Astrocyte (in vitro differentiated cells and primary cell): Measurements from ENCODE around the gene GRB10. TPM values are rescaled to one million over a fixed set of nuclear protein-coding genes. Genes with fewer than 3 reads are reported as not detected.

ENCODE experiments used
- DNase-seq: peaks from one replicate; pipeline ENCODE4 v3.0.0-alpha.2; 2010; ENCODE audit warnings: low read depth
- FAIRE-seq: peaks from 2 replicates; lab custom pipeline; 2011; peaks lifted over from hg19 to GRCh38; lab: Jason Lieb, UNC
- H2AFZ ChIP-seq: 2 replicates; pipeline ENCODE4 v1.6.0; 2012; ENCODE audit warnings: low read depth, low read length, inconsistent platforms
- H3K27ac ChIP-seq: 2 replicates; pipeline ENCODE4 v1.5.1; 2011; ENCODE audit warnings: low read depth, low read length, inconsistent platforms
- H3K27me3 ChIP-seq: 2 replicates; pipeline ENCODE4 v1.6.0; 2011; ENCODE audit warnings: low read length, inconsistent platforms; ENCODE audit not compliant: insufficient read depth
- H3K36me3 ChIP-seq: 2 replicates; pipeline ENCODE4 v1.5.1; 2011; ENCODE audit warnings: low read length, inconsistent platforms; ENCODE audit not compliant: insufficient read depth
- H3K4me1 ChIP-seq: 2 replicates; pipeline ENCODE4 v1.5.1; 2011; ENCODE audit warnings: low read length, inconsistent platforms; ENCODE audit not compliant: insufficient read depth
- H3K4me2 ChIP-seq: 2 replicates; pipeline ENCODE4 v1.6.0; 2012; ENCODE audit warnings: low read length, inconsistent platforms
- H3K4me3 ChIP-seq: 2 replicates; pipeline ENCODE4 v1.5.1; 2011; ENCODE audit warnings: low read depth, mild to moderate bottlenecking, low read length, inconsistent platforms; ENCODE audit not compliant: insufficient read depth
- H3K79me2 ChIP-seq: 2 replicates; pipeline ENCODE4 v1.6.0; 2012; ENCODE audit warnings: mild to moderate bottlenecking, low read length, inconsistent platforms; ENCODE audit not compliant: insufficient read depth
- H3K9ac ChIP-seq: 2 replicates; pipeline ENCODE4 v1.6.0; 2012; ENCODE audit warnings: mild to moderate bottlenecking, low read length, inconsistent platforms
- H3K9me3 ChIP-seq: 2 replicates; pipeline ENCODE4 v1.5.1; 2012; ENCODE audit warnings: low read depth, mild to moderate bottlenecking, low read length, inconsistent platforms; ENCODE audit not compliant: insufficient read depth
- H4K20me1 ChIP-seq: 2 replicates; pipeline ENCODE4 v1.6.0; 2012; ENCODE audit warnings: low read length, inconsistent platforms; ENCODE audit not compliant: insufficient read depth
- H3K27ac Mint-ChIP-seq: one replicate; pipeline ENCODE4 v1.8.0; 2021; ENCODE audit warnings: mild to moderate bottlenecking, mixed read lengths; ENCODE audit not compliant: unreplicated experiment
- H3K27me3 Mint-ChIP-seq: one replicate; pipeline ENCODE4 v1.8.0; 2021; ENCODE audit warnings: low read depth, mixed read lengths; ENCODE audit not compliant: unreplicated experiment
- H3K36me3 Mint-ChIP-seq: one replicate; pipeline ENCODE4 v1.8.0; 2021; ENCODE audit warnings: low read depth, mixed read lengths; ENCODE audit not compliant: unreplicated experiment
- H3K4me1 Mint-ChIP-seq: one replicate; pipeline ENCODE4 v1.8.0; 2021; ENCODE audit warnings: low read depth, mixed read lengths; ENCODE audit not compliant: unreplicated experiment
- H3K4me3 Mint-ChIP-seq: one replicate; pipeline ENCODE4 v1.8.0; 2021; ENCODE audit warnings: mild to moderate bottlenecking, moderate library complexity, mixed read lengths; ENCODE audit not compliant: unreplicated experiment
- H3K9me3 Mint-ChIP-seq: one replicate; pipeline ENCODE4 v1.8.0; 2021; ENCODE audit warnings: mild to moderate bottlenecking, mixed read lengths; ENCODE audit not compliant: unreplicated experiment
- CTCF ChIP-seq: IDR thresholded peaks from 2 replicates; pipeline ENCODE4 v1.5.1; 2011; ENCODE audit warnings: low read depth, mild to moderate bottlenecking, inconsistent platforms, low read length, moderate library complexity; ENCODE audit not compliant: insufficient read depth
- EZH2 ChIP-seq: IDR thresholded peaks from 2 replicates; pipeline ENCODE4 v1.6.1; 2012; ENCODE audit warnings: mild to moderate bottlenecking, low read length, inconsistent platforms; ENCODE audit not compliant: insufficient read depth
- total RNA-seq: library from RNA; stranded (reverse); gene quantifications from 2 replicates; pipeline ENCODE4 v1.2.1, GENCODE V29; 2021

The GRB10 gene
- total RNA-seq, 1 donor from 2014 or later: 81.9 TPM

- no peaks in the 10 kb centered on the region for H3K4me1 ChIP-seq
- no peaks in the 10 kb centered on the region for H3K27me3 ChIP-seq
- H2AFZ ChIP-seq: no peak overlapping the region
- Mint-ChIP-seq H3K36me3 (peaks cover 35% of the 10 kb centered on the region), H3K4me1 (peaks cover 3% of the 10 kb centered on the region), H3K4me3 (no peak overlapping the region), H3K9me3 (no peaks in the 10 kb centered on the region), H3K27ac (no peak overlapping the region), H3K27me3 (no peaks in the 10 kb centered on the region)
- no peak overlapping the region for H3K27ac ChIP-seq
- DNase-seq (no peak), FAIRE-seq (no peak)
- no peaks in the 10 kb centered on the region for H3K9me3 ChIP-seq
- no peaks in the 10 kb centered on the region for H3K79me2 ChIP-seq
- peaks cover 26% of the 10 kb centered on the region for H3K36me3 ChIP-seq
- no peak overlapping the region for H3K4me2 ChIP-seq
- H3K9ac ChIP-seq: no peak overlapping the region
- no peak overlapping the region for H3K4me3 ChIP-seq
- TF ChIP-seq CTCF (no peak), EZH2 (no peak)
- H4K20me1 ChIP-seq: peaks cover 15% of the 10 kb centered on the region
These were observed 189.8 kb downstream of the GRB10 start for GRCh38 chr7:50592940-50593339.

GRCh38 chr7:50591480-50592438 lies 190.9 kb downstream of the GRB10 start:
- Histone ChIP-seq H4K20me1 (peaks cover 8% of the 10 kb centered on the region), H3K4me2 (no peak overlapping the region), H3K27ac (no peak overlapping the region), H3K27me3 (no peaks in the 10 kb centered on the region), H3K79me2 (no peaks in the 10 kb centered on the region), H2AFZ (no peak overlapping the region), H3K4me3 (no peak overlapping the region), H3K9me3 (no peaks in the 10 kb centered on the region), H3K9ac (no peak overlapping the region), H3K36me3 (peaks cover 20% of the 10 kb centered on the region), H3K4me1 (no peaks in the 10 kb centered on the region)
- no peak for TF ChIP-seq EZH2
- TF ChIP-seq CTCF: no peak
- Mint-ChIP-seq H3K36me3 (peaks cover 35% of the 10 kb centered on the region), H3K27me3 (no peaks in the 10 kb centered on the region), H3K4me1 (peaks cover 3% of the 10 kb centered on the region), H3K9me3 (no peaks in the 10 kb centered on the region), H3K4me3 (no peak overlapping the region), H3K27ac (no peak overlapping the region)
- no peak for DNase-seq
- no peak for FAIRE-seq

DNA sequence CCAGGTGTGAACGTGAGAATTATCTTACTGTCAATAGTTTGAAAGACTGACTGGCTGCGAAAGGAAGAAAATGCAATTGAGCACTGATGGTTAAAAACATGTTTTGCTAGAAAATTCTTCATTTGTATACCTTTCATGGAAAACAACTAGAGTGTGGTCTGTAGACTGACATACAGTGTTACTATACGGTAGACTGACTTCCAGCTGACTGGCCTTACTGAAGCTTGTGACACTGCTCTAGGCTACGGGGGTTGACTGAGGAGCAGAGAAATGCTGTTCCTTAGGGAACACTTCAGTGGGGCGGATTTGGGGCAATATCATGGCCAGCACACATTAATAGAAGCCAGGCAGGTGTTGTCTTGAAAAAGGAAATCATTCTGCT lies 191.6 kb downstream of the GRB10 start:
- Histone ChIP-seq H3K4me1 (no peaks in the 10 kb centered on the region), H3K9me3 (no peaks in the 10 kb centered on the region), H3K27ac (no peak overlapping the region), H3K36me3 (peaks cover 20% of the 10 kb centered on the region), H3K4me2 (no peak overlapping the region), H3K4me3 (no peak overlapping the region), H3K27me3 (no peaks in the 10 kb centered on the region), H2AFZ (no peak overlapping the region), H3K9ac (no peak overlapping the region), H3K79me2 (no peaks in the 10 kb centered on the region), H4K20me1 (peaks cover 8% of the 10 kb centered on the region)
- TF ChIP-seq CTCF (no peak), EZH2 (no peak)
- H3K4me1 Mint-ChIP-seq: peaks cover 3% of the 10 kb centered on the region
- no peak overlapping the region for H3K4me3 Mint-ChIP-seq
- no peaks in the 10 kb centered on the region for H3K27me3 Mint-ChIP-seq
- H3K36me3 Mint-ChIP-seq: peaks cover 31% of the 10 kb centered on the region
- DNase-seq: no peak
- H3K27ac Mint-ChIP-seq: no peak overlapping the region
- no peak for FAIRE-seq
- peaks cover 3% of the 10 kb centered on the region for H3K9me3 Mint-ChIP-seq
